ENCODE data around the gene FCHSD2. TPM values are rescaled to one million over a fixed set of nuclear protein-coding genes. Genes with fewer than 3 reads are reported as not detected.

FCHSD2 gene
- total RNA-seq, 1 donor from 2014 or later, result 59.0 TPM

- intact Hi-C loops (cut with DNase I), result no loop called here
- H3K9me3 ChIP-seq, result peaks cover 7% of the 10 kb centered on the region
- no peaks in the 10 kb centered on the region for H3K4me1 ChIP-seq
- H3K27ac ChIP-seq, result no peak overlapping the region
- no peak for TF ChIP-seq CTCF (IDR thresholded peaks at IDR 0.05)
- no peak overlapping the region for H3K4me3 ChIP-seq
- DNase-seq (no peak), ATAC-seq (no peak)
- H3K36me3 ChIP-seq, result no peaks in the 10 kb centered on the region
- H3K27me3 ChIP-seq (ENCODE audit: low read depth), result no peaks in the 10 kb centered on the region
These were observed 122.7 kb downstream of the FCHSD2 start for GRCh38 chr11:73019449-73019848.

- DNase-seq, result no peak
- intact Hi-C loops (cut with DNase I), result no loop called here
- Histone ChIP-seq H3K36me3 (no peaks in the 10 kb centered on the region), H3K27ac (no peak overlapping the region), H3K4me1 (no peaks in the 10 kb centered on the region), H3K27me3 (ENCODE audit: low read depth) (no peaks in the 10 kb centered on the region), H3K4me3 (no peak overlapping the region), H3K9me3 (peaks cover under 1% of the 10 kb centered on the region)
- no peak for ATAC-seq
- TF ChIP-seq CTCF (IDR thresholded peaks at IDR 0.05), result no peak
These were observed 123.3 kb downstream of the FCHSD2 start for GRCh38 chr11:73018856-73019255.

- intact Hi-C loops (cut with DNase I), result no loop called here
- peak in 1 of 2 donors; percentile 44 for ATAC-seq
- no peaks in the 10 kb centered on the region for H3K27me3 ChIP-seq (ENCODE audit: low read depth)
- no peak for TF ChIP-seq CTCF (IDR thresholded peaks at IDR 0.05)
- H3K36me3 ChIP-seq, result no peaks in the 10 kb centered on the region
- no peak for DNase-seq
- no peak overlapping the region for H3K27ac ChIP-seq
- peaks cover 7% of the 10 kb centered on the region for H3K4me1 ChIP-seq
- H3K9me3 ChIP-seq, result no peaks in the 10 kb centered on the region
- no peak overlapping the region for H3K4me3 ChIP-seq
These were observed 124.9 kb downstream of the FCHSD2 start for GRCh38 chr11:73017024-73017751.

GRCh38 chr11:73013021-73013420 is 129.1 kb downstream of the FCHSD2 start:
- intact Hi-C loops (cut with DNase I), result no loop called here
- Histone ChIP-seq H3K9me3 (peaks cover 10% of the 10 kb centered on the region), H3K4me1 (peaks cover 7% of the 10 kb centered on the region), H3K36me3 (peaks cover 13% of the 10 kb centered on the region), H3K27me3 (ENCODE audit: low read depth) (no peaks in the 10 kb centered on the region), H3K27ac (no peak overlapping the region), H3K4me3 (no peak overlapping the region)
- ATAC-seq, result no peak
- no peak for TF ChIP-seq CTCF (IDR thresholded peaks at IDR 0.05)
- DNase-seq, result no peak

- H3K9me3 ChIP-seq, result peaks cover 10% of the 10 kb centered on the region
- ATAC-seq, result no peak
These were observed 129.8 kb downstream of the FCHSD2 start for GRCh38 chr11:73012121-73012863.

More at GRCh38 chr11:73012121-73012863, 129.8 kb downstream of the FCHSD2 start:
- H3K36me3 ChIP-seq, result peaks cover 13% of the 10 kb centered on the region
- intact Hi-C loops (cut with DNase I), result no loop called here
- TF ChIP-seq CTCF (IDR thresholded peaks at IDR 0.05), result no peak
- H3K27me3 ChIP-seq (ENCODE audit: low read depth), result no peaks in the 10 kb centered on the region
- H3K27ac ChIP-seq, result no peak overlapping the region
- peaks cover 7% of the 10 kb centered on the region for H3K4me1 ChIP-seq
- H3K4me3 ChIP-seq, result no peak overlapping the region
- DNase-seq, result no peak
